ENCODE data around the gene PRDM10. TPM values are rescaled to one million over a fixed set of nuclear protein-coding genes. Genes with fewer than 3 reads are reported as not detected.

PRDM10 gene
- total RNA-seq, 1 donor = 8.0 TPM

DNA sequence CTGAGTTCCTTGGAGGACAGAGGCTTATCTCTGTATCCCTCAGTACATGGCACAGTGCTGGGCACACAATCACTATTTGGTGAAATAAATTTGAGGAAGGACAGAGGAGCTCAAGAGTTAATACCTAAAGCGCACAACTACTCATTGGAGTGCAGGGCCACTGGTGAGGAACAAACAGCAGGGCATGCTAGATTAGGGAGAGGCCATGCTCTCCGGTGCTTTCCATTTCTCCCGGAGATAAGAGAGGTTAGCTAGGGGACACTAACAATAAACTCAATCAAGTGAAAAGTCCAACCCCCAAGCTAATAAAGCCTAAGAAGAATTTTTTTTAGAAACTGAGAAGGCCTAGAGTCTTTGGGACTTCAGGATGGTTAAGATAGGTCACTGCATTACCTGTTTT is 136.3 kb downstream of the PRDM10 start:
- TF ChIP-seq, protein P1, sequence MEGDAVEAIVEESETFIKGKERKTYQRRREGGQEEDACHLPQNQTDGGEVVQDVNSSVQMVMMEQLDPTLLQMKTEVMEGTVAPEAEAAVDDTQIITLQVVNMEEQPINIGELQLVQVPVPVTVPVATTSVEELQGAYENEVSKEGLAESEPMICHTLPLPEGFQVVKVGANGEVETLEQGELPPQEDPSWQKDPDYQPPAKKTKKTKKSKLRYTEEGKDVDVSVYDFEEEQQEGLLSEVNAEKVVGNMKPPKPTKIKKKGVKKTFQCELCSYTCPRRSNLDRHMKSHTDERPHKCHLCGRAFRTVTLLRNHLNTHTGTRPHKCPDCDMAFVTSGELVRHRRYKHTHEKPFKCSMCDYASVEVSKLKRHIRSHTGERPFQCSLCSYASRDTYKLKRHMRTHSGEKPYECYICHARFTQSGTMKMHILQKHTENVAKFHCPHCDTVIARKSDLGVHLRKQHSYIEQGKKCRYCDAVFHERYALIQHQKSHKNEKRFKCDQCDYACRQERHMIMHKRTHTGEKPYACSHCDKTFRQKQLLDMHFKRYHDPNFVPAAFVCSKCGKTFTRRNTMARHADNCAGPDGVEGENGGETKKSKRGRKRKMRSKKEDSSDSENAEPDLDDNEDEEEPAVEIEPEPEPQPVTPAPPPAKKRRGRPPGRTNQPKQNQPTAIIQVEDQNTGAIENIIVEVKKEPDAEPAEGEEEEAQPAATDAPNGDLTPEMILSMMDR (IDR thresholded peaks at IDR 0.05; ENCODE audit: extremely low read depth, low read depth, low read length) = no peak
- peaks cover 9% of the 10 kb centered on the region for H3K4me1 ChIP-seq (ENCODE audit: insufficient read depth, low read length)
- H3K4me3 ChIP-seq (ENCODE audit: insufficient read depth, low read length) = no peak overlapping the region
- DNase-seq (ENCODE audit: insufficient read length, low spot score, missing footprints) = no peak
- no peak overlapping the region for H3K4me2 ChIP-seq (ENCODE audit: insufficient read depth, low read length)
- no peaks in the 10 kb centered on the region for H3K9me3 ChIP-seq (ENCODE audit: low read depth, low read length)
- H3K36me3 ChIP-seq (ENCODE audit: insufficient read depth, low read length) = peaks cover 40% of the 10 kb centered on the region
- H2AFZ ChIP-seq (ENCODE audit: low read length) = no peak overlapping the region
- no peaks in the 10 kb centered on the region for H3K79me2 ChIP-seq (ENCODE audit: insufficient read depth, low read length)
- no peaks in the 10 kb centered on the region for H3K27me3 ChIP-seq (ENCODE audit: insufficient read depth, low read length)
- no peaks in the 10 kb centered on the region for H4K20me1 ChIP-seq (ENCODE audit: insufficient read depth, low read length)
- no peak overlapping the region for H3K27ac ChIP-seq (ENCODE audit: low read depth, low read length)

GRCh38 chr11:129865701-129866100 is 136.9 kb downstream of the PRDM10 start:
- peaks cover 39% of the 10 kb centered on the region for H3K36me3 ChIP-seq (ENCODE audit: insufficient read depth, low read length)
- TF ChIP-seq, protein P1 (IDR thresholded peaks at IDR 0.05; ENCODE audit: extremely low read depth, low read depth, low read length) = no peak
- no peaks in the 10 kb centered on the region for H3K27me3 ChIP-seq (ENCODE audit: insufficient read depth, low read length)
- H3K9me3 ChIP-seq (ENCODE audit: low read depth, low read length) = no peaks in the 10 kb centered on the region
- H3K4me2 ChIP-seq (ENCODE audit: insufficient read depth, low read length) = no peak overlapping the region
- no peaks in the 10 kb centered on the region for H3K79me2 ChIP-seq (ENCODE audit: insufficient read depth, low read length)
- H3K27ac ChIP-seq (ENCODE audit: low read depth, low read length) = no peak overlapping the region
- no peak for DNase-seq (ENCODE audit: insufficient read length, low spot score, missing footprints)
- no peaks in the 10 kb centered on the region for H4K20me1 ChIP-seq (ENCODE audit: insufficient read depth, low read length)
- H2AFZ ChIP-seq (ENCODE audit: low read length) = no peak overlapping the region
- peaks cover 10% of the 10 kb centered on the region for H3K4me1 ChIP-seq (ENCODE audit: insufficient read depth, low read length)
- no peak overlapping the region for H3K4me3 ChIP-seq (ENCODE audit: insufficient read depth, low read length)

- H3K27ac ChIP-seq (ENCODE audit: low read depth, low read length) = no peak overlapping the region
- no peaks in the 10 kb centered on the region for H3K9me3 ChIP-seq (ENCODE audit: low read depth, low read length)
- no peak overlapping the region for H2AFZ ChIP-seq (ENCODE audit: low read length)
- peaks cover 10% of the 10 kb centered on the region for H3K4me1 ChIP-seq (ENCODE audit: insufficient read depth, low read length)
- H3K79me2 ChIP-seq (ENCODE audit: insufficient read depth, low read length) = no peaks in the 10 kb centered on the region
- TF ChIP-seq, protein P1 (IDR thresholded peaks at IDR 0.05; ENCODE audit: extremely low read depth, low read depth, low read length) = no peak
- no peaks in the 10 kb centered on the region for H3K27me3 ChIP-seq (ENCODE audit: insufficient read depth, low read length)
- no peaks in the 10 kb centered on the region for H4K20me1 ChIP-seq (ENCODE audit: insufficient read depth, low read length)
- DNase-seq (ENCODE audit: insufficient read length, low spot score, missing footprints) = no peak
- H3K4me3 ChIP-seq (ENCODE audit: insufficient read depth, low read length) = no peak overlapping the region
- peaks cover 35% of the 10 kb centered on the region for H3K36me3 ChIP-seq (ENCODE audit: insufficient read depth, low read length)
- H3K4me2 ChIP-seq (ENCODE audit: insufficient read depth, low read length) = no peak overlapping the region
Measured at GRCh38 chr11:129864811-129865210, 137.8 kb downstream of the PRDM10 start.

GRCh38 chr11:129861702-129862522 is 140.7 kb downstream of the PRDM10 start:
- H3K36me3 ChIP-seq (ENCODE audit: insufficient read depth, low read length) = peaks cover 17% of the 10 kb centered on the region
- no peaks in the 10 kb centered on the region for H4K20me1 ChIP-seq (ENCODE audit: insufficient read depth, low read length)
- H3K4me1 ChIP-seq (ENCODE audit: insufficient read depth, low read length) = peaks cover 10% of the 10 kb centered on the region
- no peaks in the 10 kb centered on the region for H3K79me2 ChIP-seq (ENCODE audit: insufficient read depth, low read length)
- TF ChIP-seq, protein P1 (IDR thresholded peaks at IDR 0.05; ENCODE audit: extremely low read depth, low read depth, low read length) = no peak
- no peaks in the 10 kb centered on the region for H3K9me3 ChIP-seq (ENCODE audit: low read depth, low read length)
- H3K4me3 ChIP-seq (ENCODE audit: insufficient read depth, low read length) = no peak overlapping the region
- peak overlapping the region; percentile 45 for H3K27ac ChIP-seq (ENCODE audit: low read depth, low read length)
- no peaks in the 10 kb centered on the region for H3K27me3 ChIP-seq (ENCODE audit: insufficient read depth, low read length)
- peak; percentile 97 for DNase-seq (ENCODE audit: insufficient read length, low spot score, missing footprints)
- H3K4me2 ChIP-seq (ENCODE audit: insufficient read depth, low read length) = peak overlapping the region; percentile 14
- no peak overlapping the region for H2AFZ ChIP-seq (ENCODE audit: low read length)
